GM21737 (cell line): ENCODE data around the gene PTDSS2.
"Not testable (repeated sequence)": the region's sequence is repeated elsewhere in the genome, so short reads cannot be mapped to it uniquely, and the experiment has no call there.

Experiments
- ATAC-seq: cut with Tn5 transposase; IDR thresholded peaks from one replicate; pipeline ENCODE4 v1.9.1; 2021; ENCODE audit warnings: mild to moderate bottlenecking, moderate library complexity; ENCODE audit not compliant: unreplicated experiment

Gene PTDSS2

GRCh38 chr11:413120-414081, 36.7 kb upstream of the PTDSS2 start:
- ATAC-seq: no peak

- no peak for ATAC-seq
These were observed 35.7 kb upstream of the PTDSS2 start for GRCh38 chr11:414318-414857.

GRCh38 chr11:415640-416041, 34.4 kb upstream of the PTDSS2 start:
- ATAC-seq: no peak

- no peak for ATAC-seq
These were observed 33.9 kb upstream of the PTDSS2 start for GRCh38 chr11:416051-416756.

- ATAC-seq: no peak
These were observed 33.1 kb upstream of the PTDSS2 start for GRCh38 chr11:416757-417621.

- ATAC-seq: no peak
These were observed 32.3 kb upstream of the PTDSS2 start for GRCh38 chr11:417652-418342.

- ATAC-seq: no peak
These were observed 31.5 kb upstream of the PTDSS2 start for GRCh38 chr11:418343-419247.

GRCh38 chr11:419248-420005, 30.7 kb upstream of the PTDSS2 start:
- ATAC-seq: no peak

- ATAC-seq: no peak
These were observed 29.8 kb upstream of the PTDSS2 start for GRCh38 chr11:420054-420910.

GRCh38 chr11:420911-421321, 29.2 kb upstream of the PTDSS2 start:
- ATAC-seq: no peak

- no peak for ATAC-seq
These were observed 27.8 kb upstream of the PTDSS2 start for GRCh38 chr11:422249-422656.

- no peak for ATAC-seq
These were observed 25.8 kb upstream of the PTDSS2 start for GRCh38 chr11:424232-424631.

GRCh38 chr11:424766-425165, 25.3 kb upstream of the PTDSS2 start:
- ATAC-seq: not testable (repeated sequence)

- no peak for ATAC-seq
These were observed 24.8 kb upstream of the PTDSS2 start for GRCh38 chr11:425301-425700.

- no peak for ATAC-seq
These were observed 23.2 kb upstream of the PTDSS2 start for GRCh38 chr11:426851-427250.

GRCh38 chr11:428295-428694, 21.8 kb upstream of the PTDSS2 start:
- no peak for ATAC-seq

GRCh38 chr11:429391-429790, 20.7 kb upstream of the PTDSS2 start:
- ATAC-seq: no peak
